Naive thymus-derived CD4-positive, alpha-beta T cell (primary cell): ENCODE measurements around the gene PDE4D. TPM values are rescaled to one million over a fixed set of nuclear protein-coding genes. Genes with fewer than 3 reads are reported as not detected.
"Not testable (repeated sequence)": the region's sequence is repeated elsewhere in the genome, so short reads cannot be mapped to it uniquely, and the experiment has no call there.

ENCODE experiments used
- ATAC-seq: fragments of 150-1000 bp; cut with Tn5 transposase; 2 replicates; pipeline ENCODE4 v1.10.0; 2021; ENCODE audit warnings: mild to moderate bottlenecking, moderate library complexity
- CTCF ChIA-PET: fragments of 350-600 bp; sonication (Branson Sonifier 250); formaldehyde crosslinking; loops from one replicate; lab custom pipeline; 2021; ENCODE audit warnings: antibody characterized with exemption; lab: Charles Lee
- POLR2A ChIA-PET: fragments of 350-600 bp; sonication (Branson Sonifier 250); formaldehyde crosslinking; loops from one replicate; lab custom pipeline; 2021; ENCODE audit warnings: antibody characterized with exemption, inconsistent platforms; lab: Charles Lee
- DNase-seq, 9 donors: peaks; one replicate each; pipeline versions ENCODE4 v3.0.0 to v3.0.0-alpha.2; 2020 to 2022; ENCODE audit warnings: mixed read lengths in 1 of 9
- H3K27ac ChIP-seq: one replicate; pipeline ENCODE4 v1.7.0; 2013; ENCODE audit warnings: mild to moderate bottlenecking, low read depth, low read length, moderate library complexity
- H3K27me3 ChIP-seq, 2 donors: one replicate each; pipeline ENCODE4 v1.7.0; 2013; ENCODE audit warnings: low read length in 2 of 2, mild to moderate bottlenecking in 2 of 2, moderate library complexity in 2 of 2; ENCODE audit not compliant: control insufficient read depth in 2 of 2, insufficient read depth in 2 of 2
- H3K36me3 ChIP-seq, 3 experiments: 1 replicate in 2 of 3; 2 replicates in 1 of 3; pipeline ENCODE4 v1.7.0; 2013; ENCODE audit warnings: low read length in 3 of 3, mild to moderate bottlenecking in 3 of 3, moderate library complexity in 1 of 3; ENCODE audit not compliant: insufficient read depth in 3 of 3, control insufficient read depth in 2 of 3
- H3K4me1 ChIP-seq, 2 donors: one replicate each; pipeline ENCODE4 v1.7.0; 2013; ENCODE audit warnings: low read length in 2 of 2, mild to moderate bottlenecking in 2 of 2, moderate library complexity in 1 of 2; ENCODE audit not compliant: control insufficient read depth in 2 of 2, insufficient read depth in 2 of 2
- H3K4me3 ChIP-seq: 2 replicates; pipeline ENCODE4 v1.7.0; 2013; ENCODE audit warnings: mild to moderate bottlenecking, low read length
- H3K9me3 ChIP-seq, 3 experiments: 1 replicate in 2 of 3; 2 replicates in 1 of 3; pipeline ENCODE4 v1.7.0; 2013; ENCODE audit warnings: low read length in 3 of 3; ENCODE audit not compliant: control insufficient read depth in 2 of 3
- H3K27ac Mint-ChIP-seq, 9 donors: one replicate each; pipeline ENCODE4 v1.8.0; 2020 to 2022; ENCODE audit warnings: mixed read lengths in 9 of 9, mild to moderate bottlenecking in 8 of 9, moderate library complexity in 5 of 9, inconsistent platforms in 2 of 9
- H3K27me3 Mint-ChIP-seq, 5 donors: one replicate each; pipeline ENCODE4 v1.8.0; 2021 to 2022; ENCODE audit warnings: mixed read lengths in 5 of 5, mild to moderate bottlenecking in 1 of 5
- H3K36me3 Mint-ChIP-seq, 5 donors: one replicate each; pipeline ENCODE4 v1.8.0; 2020 to 2022; ENCODE audit warnings: mixed read lengths in 5 of 5, mild to moderate bottlenecking in 3 of 5, inconsistent platforms in 1 of 5
- H3K4me1 Mint-ChIP-seq, 7 donors: one replicate each; pipeline ENCODE4 v1.8.0; 2020 to 2022; ENCODE audit warnings: mixed read lengths in 7 of 7, mild to moderate bottlenecking in 3 of 7, inconsistent platforms in 1 of 7
- H3K4me3 Mint-ChIP-seq, 10 donors: one replicate each; pipeline ENCODE4 v1.8.0; 2020 to 2022; ENCODE audit warnings: mild to moderate bottlenecking in 10 of 10, mixed read lengths in 10 of 10, moderate library complexity in 6 of 10, inconsistent platforms in 2 of 10
- H3K9me3 Mint-ChIP-seq, 11 donors: one replicate each; pipeline ENCODE4 v1.8.0; 2020 to 2022; ENCODE audit warnings: mixed read lengths in 11 of 11, mild to moderate bottlenecking in 4 of 11, inconsistent platforms in 1 of 11, moderate library complexity in 1 of 11
- intact Hi-C, 2 donors: fragments of 100-400 bp; cut with micrococcal nuclease; formaldehyde crosslinking; loops; one replicate each; pipeline ENCODE4 v1.15.1; 2023
- polyA plus RNA-seq, 2 donors: library from polyadenylated mRNA; unstranded; fragments of 300-500 nt; fragmentation: Illumina TruSeq; gene quantifications; one replicate each; pipeline ENCODE4 v1.2.3, GENCODE V29; 2021
- total RNA-seq, 6 experiments: library from RNA in 5 of 6; stranded (reverse) in 5 of 6; gene quantifications; 1 replicate in 5 of 6; 2 replicates in 1 of 6; pipeline ENCODE4 v1.2.3 and lab custom pipeline; 2021 to 2026

PDE4D gene
- total and polyA plus RNA-seq, 7 experiments from 2014 or later, result 4.9 to 102 (median 38.8) TPM

GRCh38 chr5:59579101-59579823 lies 314.3 kb downstream of the PDE4D start:
- ATAC-seq (no peak), DNase-seq (no peak)
- no peak overlapping the region for H3K27ac ChIP-seq
- H3K4me1 ChIP-seq, result no peaks in the 10 kb centered on the region
- H3K9me3 Mint-ChIP-seq, result peaks cover 0 to under 1% (median 0%) of the 10 kb centered on the region in 11 donors
- no peaks in the 10 kb centered on the region for H3K4me1 Mint-ChIP-seq
- no peaks in the 10 kb centered on the region for H3K27me3 ChIP-seq
- peaks cover 0 to 33% (median 5%) of the 10 kb centered on the region in 5 donors for H3K27me3 Mint-ChIP-seq
- intact Hi-C loops, result no loop called here
- no peaks in the 10 kb centered on the region for H3K36me3 ChIP-seq
- no peak overlapping the region for H3K4me3 Mint-ChIP-seq
- POLR2A ChIA-PET, result no interaction called here
- H3K36me3 Mint-ChIP-seq, result no peaks in the 10 kb centered on the region
- no peak overlapping the region for H3K27ac Mint-ChIP-seq
- H3K9me3 ChIP-seq, result no peaks in the 10 kb centered on the region
- H3K4me3 ChIP-seq, result no peak overlapping the region
- CTCF ChIA-PET, result no interaction called here

DNA sequence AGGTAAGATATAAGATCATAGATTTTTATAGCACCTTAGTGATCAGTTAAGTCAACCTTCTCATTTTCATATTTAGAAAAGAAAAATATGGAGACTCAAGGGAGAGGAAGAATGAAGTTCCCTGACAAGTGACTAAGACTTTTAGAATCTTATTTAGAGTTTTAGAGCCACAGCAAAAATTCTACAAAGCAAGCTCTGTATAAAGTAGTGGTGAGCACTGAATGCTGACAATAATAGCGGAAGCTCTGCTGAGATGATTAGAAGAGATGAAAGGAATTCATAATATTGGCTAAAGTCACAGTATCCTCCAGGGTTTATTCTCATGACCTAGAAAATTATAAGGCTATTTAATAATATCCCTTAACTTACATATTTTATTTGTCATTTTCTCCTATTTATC lies 316.0 kb downstream of the PDE4D start:
- CTCF ChIA-PET, result no interaction called here
- Histone ChIP-seq H3K4me3 (no peak overlapping the region), H3K27me3 (no peaks in the 10 kb centered on the region), H3K4me1 (no peaks in the 10 kb centered on the region), H3K36me3 (no peaks in the 10 kb centered on the region), H3K27ac (no peak overlapping the region), H3K9me3 (no peaks in the 10 kb centered on the region)
- peaks cover 0 to 3% (median 0%) of the 10 kb centered on the region in 11 donors for H3K9me3 Mint-ChIP-seq
- H3K27me3 Mint-ChIP-seq, result peaks cover 0 to 20% (median 5%) of the 10 kb centered on the region in 5 donors
- intact Hi-C loops, result no loop called here
- H3K36me3 Mint-ChIP-seq, result no peaks in the 10 kb centered on the region
- DNase-seq (no peak), ATAC-seq (no peak)
- POLR2A ChIA-PET, result no interaction called here
- H3K4me1 Mint-ChIP-seq, result no peaks in the 10 kb centered on the region
- H3K4me3 Mint-ChIP-seq, result no peak overlapping the region
- H3K27ac Mint-ChIP-seq, result no peak overlapping the region

- no peak for DNase-seq
Observed at GRCh38 chr5:59575648-59576445, 317.7 kb downstream of the PDE4D start.

GRCh38 chr5:59573509-59573908 lies 320.0 kb downstream of the PDE4D start:
- CTCF ChIA-PET, result interaction anchor here (0.6 kb wide), 1 partner anchor 65 kb away, joined by 3 read pairs; no protein-coding TSS in a partner anchor
- DNase-seq, H3K36me3 ChIP-seq, H3K9me3 ChIP-seq, H3K27me3 ChIP-seq, H3K4me1 ChIP-seq, H3K27ac ChIP-seq, intact Hi-C loops, H3K9me3 Mint-ChIP-seq, POLR2A ChIA-PET, H3K36me3 Mint-ChIP-seq, ATAC-seq, H3K27ac Mint-ChIP-seq, H3K4me3 ChIP-seq, H3K4me1 Mint-ChIP-seq, H3K4me3 Mint-ChIP-seq: not testable (repeated sequence)
- H3K27me3 Mint-ChIP-seq, result peaks cover 0 to 16% (median 0%) of the 10 kb centered on the region in 5 donors

More at GRCh38 chr5:59575648-59576445, 317.7 kb downstream of the PDE4D start:
- no peak for ATAC-seq
- no peak overlapping the region for H3K4me3 ChIP-seq
- H3K27ac Mint-ChIP-seq, result no peak overlapping the region
- no peak overlapping the region for H3K4me3 Mint-ChIP-seq
- H3K27ac ChIP-seq, result no peak overlapping the region
- intact Hi-C loops, result no loop called here
- H3K36me3 ChIP-seq, result no peaks in the 10 kb centered on the region
- no peaks in the 10 kb centered on the region for H3K4me1 Mint-ChIP-seq
- no peaks in the 10 kb centered on the region for H3K36me3 Mint-ChIP-seq
- ChIA-PET POLR2A (no interaction called here), CTCF (interaction anchor here (0.6 kb wide), 1 partner anchor 19 kb away, joined by 3 read pairs; no protein-coding TSS in a partner anchor)
- peaks cover 0 to 21% (median 1%) of the 10 kb centered on the region in 5 donors for H3K27me3 Mint-ChIP-seq
- H3K27me3 ChIP-seq, result no peaks in the 10 kb centered on the region
- H3K9me3 Mint-ChIP-seq, result peaks cover 0 to 3% (median 0%) of the 10 kb centered on the region in 11 donors
- H3K4me1 ChIP-seq, result no peaks in the 10 kb centered on the region
- no peaks in the 10 kb centered on the region for H3K9me3 ChIP-seq

DNA sequence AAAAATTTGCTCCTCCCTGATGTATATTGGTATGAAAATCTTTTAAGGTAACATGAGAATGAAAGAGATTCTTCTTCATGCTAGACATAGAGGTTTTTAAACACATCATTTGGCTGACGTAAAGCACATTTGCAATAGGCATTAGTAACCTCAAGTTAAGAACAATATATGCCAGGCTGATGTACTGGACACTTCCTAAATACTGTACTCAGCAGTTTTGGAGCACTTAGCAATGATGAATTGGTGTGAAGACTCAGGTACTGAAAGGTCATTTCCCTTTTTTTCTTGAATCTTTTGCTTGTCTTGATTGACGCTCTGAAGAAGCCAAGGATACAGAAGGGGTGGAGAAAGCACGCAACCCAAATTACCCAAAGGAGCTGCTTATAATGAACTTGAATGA lies 322.5 kb downstream of the PDE4D start:
- Mint-ChIP-seq H3K4me3 (no peak overlapping the region), H3K4me1 (no peaks in the 10 kb centered on the region)

DNA sequence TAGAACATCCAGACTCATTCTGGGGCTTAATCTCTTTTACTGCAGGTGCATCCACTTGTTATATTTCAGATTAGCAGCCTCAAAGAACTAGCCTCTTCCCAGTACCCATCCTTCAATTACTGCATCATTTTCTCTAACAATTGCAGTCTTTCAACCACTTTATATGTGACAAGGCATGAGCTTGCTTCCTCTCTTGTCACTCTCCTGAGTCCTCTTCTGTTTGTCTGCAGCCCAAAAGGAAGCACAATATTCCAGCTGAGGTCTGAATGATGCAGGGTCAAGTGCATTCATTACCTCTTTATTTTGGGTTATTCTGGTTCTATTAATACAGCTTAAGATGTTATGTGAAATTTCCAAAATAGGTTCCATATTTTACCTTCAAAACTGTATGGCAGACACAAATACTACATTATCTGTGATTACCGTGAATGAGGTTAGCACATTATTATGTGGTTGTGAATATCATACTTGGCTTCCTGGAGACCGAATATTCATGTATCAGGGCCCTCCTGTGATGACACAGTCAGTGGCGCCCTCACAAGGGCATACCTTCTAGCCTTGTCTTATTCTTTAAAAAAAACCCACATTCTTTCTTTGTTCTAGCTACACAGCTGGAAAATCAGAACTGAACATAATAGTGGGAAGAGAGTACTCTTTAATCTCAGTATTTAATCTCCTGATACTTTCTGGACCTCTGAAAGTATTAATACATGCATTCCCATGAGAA lies 323.8 kb downstream of the PDE4D start:
- ATAC-seq, result no peak

More for the DNA sequence above, 322.5 kb downstream of the PDE4D start:
- intact Hi-C loops, result no loop called here
- no peak overlapping the region for H3K27ac Mint-ChIP-seq
- H3K9me3 Mint-ChIP-seq, result peaks cover 0 to 3% (median 0%) of the 10 kb centered on the region in 11 donors
- Histone ChIP-seq H3K4me1 (no peaks in the 10 kb centered on the region), H3K9me3 (no peaks in the 10 kb centered on the region), H3K27ac (no peak overlapping the region), H3K36me3 (no peaks in the 10 kb centered on the region), H3K4me3 (no peak overlapping the region), H3K27me3 (no peaks in the 10 kb centered on the region)
- CTCF ChIA-PET, result no interaction called here
- POLR2A ChIA-PET, result no interaction called here
- ATAC-seq (no peak), DNase-seq (no peak)
- H3K36me3 Mint-ChIP-seq, result no peaks in the 10 kb centered on the region
- peaks cover 0 to 18% (median 0%) of the 10 kb centered on the region in 5 donors for H3K27me3 Mint-ChIP-seq

More for the DNA sequence above, 323.8 kb downstream of the PDE4D start:
- ChIA-PET CTCF (no interaction called here), POLR2A (no interaction called here)
- Histone ChIP-seq H3K27ac (no peak overlapping the region), H3K9me3 (no peaks in the 10 kb centered on the region), H3K27me3 (no peaks in the 10 kb centered on the region), H3K4me1 (no peaks in the 10 kb centered on the region), H3K36me3 (no peaks in the 10 kb centered on the region), H3K4me3 (no peak overlapping the region)
- intact Hi-C loops, result no loop called here
- H3K27me3 Mint-ChIP-seq, result peaks cover 0 to 16% (median 0%) of the 10 kb centered on the region in 5 donors
- H3K4me1 Mint-ChIP-seq, result peaks cover 0 to 3% (median 0%) of the 10 kb centered on the region in 7 donors
- DNase-seq, result no peak
- H3K36me3 Mint-ChIP-seq, result no peaks in the 10 kb centered on the region
- no peak overlapping the region for H3K4me3 Mint-ChIP-seq
- no peak overlapping the region for H3K27ac Mint-ChIP-seq
- H3K9me3 Mint-ChIP-seq, result peaks cover 0 to 3% (median 0%) of the 10 kb centered on the region in 11 donors
